HG03196 (cell line): Measurements from ENCODE around the gene ZC3H8.

Experiments used
- ATAC-seq: cut with Tn5 transposase; IDR thresholded peaks from one replicate; pipeline ENCODE4 v1.9.1; 2021; ENCODE audit not compliant: unreplicated experiment

ZC3H8 gene

GRCh38 chr2:112197868-112198267 lies 57.0 kb downstream of the ZC3H8 start:
- no peak for ATAC-seq

DNA sequence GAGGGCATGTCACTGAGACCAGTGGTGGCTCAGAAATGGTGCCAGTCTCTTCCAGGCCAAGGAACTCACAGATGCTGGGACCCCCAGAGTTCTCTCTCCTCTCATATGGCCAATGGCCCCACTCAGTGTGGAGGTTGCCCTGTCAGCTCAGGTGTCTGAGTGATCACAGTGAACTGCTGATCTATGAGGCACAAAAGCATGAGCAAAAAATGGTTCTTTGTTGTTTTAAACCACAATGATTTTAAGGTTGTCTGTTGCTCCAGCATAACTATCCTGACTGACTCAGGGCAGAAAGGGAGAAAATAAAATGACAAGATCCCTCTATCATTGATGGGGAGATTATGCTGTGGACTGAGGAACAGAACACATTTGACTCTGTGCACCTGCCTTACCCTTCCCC lies 58.9 kb downstream of the ZC3H8 start:
- no peak for ATAC-seq

- no peak for ATAC-seq
These were observed 59.6 kb downstream of the ZC3H8 start for GRCh38 chr2:112195167-112195766.

DNA sequence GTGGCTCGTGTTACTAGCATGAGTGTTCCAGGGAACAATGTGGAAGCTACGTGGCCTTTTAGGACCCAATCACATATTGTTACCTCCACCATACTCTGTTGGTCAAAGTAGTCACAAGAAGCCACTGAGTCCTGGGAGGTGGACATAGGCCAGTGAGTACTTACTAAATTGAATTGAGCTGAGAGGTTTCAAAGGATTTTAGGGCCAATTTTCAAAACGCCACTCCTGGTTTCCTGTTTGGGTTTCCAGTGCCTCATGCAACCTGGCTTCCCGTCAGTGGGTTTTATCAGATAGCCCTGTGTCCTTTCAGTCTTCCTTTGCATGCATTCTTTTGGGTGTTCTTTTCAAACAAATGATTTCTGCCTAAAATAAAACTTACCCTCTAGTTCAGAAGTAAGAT lies 60.4 kb downstream of the ZC3H8 start:
- ATAC-seq: no peak

DNA sequence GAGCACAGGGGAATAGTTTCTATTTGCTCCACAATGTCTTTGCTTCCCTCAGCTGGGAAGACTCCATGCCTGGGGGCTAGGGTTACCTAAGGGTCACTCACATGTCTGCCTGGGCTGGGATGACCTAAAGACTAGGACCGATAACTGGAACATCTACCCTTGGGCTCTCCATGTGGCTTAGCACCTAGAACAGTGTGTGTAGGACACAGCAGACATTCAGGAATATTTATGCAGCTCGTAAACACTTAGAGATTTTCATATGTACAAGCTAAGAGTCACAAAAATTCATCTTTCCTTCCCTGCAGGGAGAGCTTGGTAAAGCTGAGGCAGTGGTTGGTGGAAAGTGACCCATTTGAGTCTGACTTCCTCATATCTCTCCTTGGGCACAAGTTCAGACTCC lies 60.8 kb downstream of the ZC3H8 start:
- no peak for ATAC-seq

DNA sequence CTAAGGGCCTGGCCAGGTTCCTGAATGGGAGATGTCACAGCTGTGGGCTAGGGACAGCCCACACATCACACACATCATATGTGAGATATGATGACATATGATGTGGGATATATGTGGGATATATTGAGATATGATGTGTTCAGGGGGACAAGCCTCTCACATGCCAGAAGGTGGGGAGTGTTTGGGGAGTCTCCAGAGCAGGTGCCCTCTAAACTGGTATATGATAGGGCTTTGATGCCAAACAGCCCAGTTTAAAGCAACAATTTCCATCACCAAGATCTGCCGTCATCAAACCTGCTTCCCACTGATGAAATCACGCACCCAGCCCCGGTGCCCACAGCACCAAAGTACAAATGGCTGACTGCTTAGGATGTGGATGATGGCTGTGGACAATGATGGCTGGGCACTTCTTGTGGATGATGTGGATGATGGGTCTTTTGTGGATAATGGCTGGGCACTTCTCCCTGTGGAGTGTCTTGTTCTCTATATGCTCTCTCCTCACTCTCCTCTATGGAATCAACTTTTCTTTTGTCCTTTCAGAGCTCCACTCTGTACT lies 65.8 kb downstream of the ZC3H8 start:
- no peak for ATAC-seq

DNA sequence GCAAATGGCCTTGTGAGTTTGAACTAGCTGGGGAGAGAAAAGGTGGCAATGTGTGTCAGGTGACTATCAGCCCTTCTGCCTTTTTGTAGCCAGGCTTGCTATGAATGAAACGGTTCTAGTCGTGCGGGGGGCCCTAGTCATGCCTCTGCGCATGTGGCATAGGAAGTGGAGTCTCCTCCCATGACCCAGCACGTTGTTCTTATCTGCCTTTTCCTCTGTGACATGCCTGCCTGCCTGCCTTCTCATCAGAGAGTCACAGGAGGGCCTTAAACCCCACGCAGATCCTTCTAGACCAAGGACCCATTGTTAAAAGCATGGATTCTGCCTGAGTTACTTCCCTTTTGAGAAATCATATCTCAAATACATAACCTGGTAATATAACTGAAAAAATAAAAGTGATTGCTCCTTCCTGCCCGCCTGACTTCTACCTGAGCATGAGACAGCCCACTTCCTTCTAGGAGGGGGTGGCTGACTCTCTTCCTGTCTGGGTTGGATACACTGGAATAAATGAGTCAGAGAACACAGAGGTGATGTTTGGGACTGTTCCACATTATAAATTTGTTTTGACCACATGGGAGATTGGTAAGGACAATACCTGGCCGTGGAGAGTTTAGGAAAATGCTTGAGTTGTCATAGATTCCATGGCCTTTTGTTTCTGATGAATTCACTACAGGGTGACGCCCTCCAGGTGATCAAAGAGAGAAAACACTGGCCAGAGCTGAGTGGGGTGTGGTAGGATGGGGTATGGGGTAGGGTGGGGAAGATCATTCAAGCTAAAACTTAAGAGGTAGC lies 66.8 kb downstream of the ZC3H8 start:
- ATAC-seq: no peak

DNA sequence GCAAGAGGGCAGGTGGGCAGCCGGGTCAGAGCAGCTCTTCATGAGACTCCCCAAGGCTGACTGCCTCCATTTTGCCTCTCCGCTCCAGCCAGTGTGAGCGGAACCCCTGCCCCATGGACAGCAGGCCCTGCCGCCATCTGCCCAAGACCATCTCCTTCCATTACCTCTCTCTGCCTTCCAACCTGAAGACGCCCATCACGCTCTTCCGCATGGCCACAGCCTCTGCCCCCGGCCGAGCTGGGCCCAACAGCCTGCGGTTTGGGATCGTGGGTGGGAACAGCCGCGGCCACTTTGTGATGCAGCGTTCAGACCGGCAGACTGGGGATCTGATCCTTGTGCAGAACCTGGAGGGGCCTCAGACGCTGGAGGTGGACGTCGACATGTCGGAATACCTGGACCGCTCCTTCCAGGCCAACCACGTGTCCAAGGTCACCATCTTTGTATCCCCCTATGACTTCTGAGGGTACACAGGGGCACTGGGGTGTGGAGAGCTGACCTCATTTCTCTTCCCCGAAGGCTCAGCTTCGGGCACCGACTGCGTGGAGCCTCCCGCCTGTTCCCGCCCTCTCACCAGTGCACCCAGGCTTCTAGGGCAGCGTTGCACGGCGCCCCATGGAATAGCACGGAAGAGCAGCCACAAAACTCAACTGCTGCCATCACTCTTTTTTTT lies 67.7 kb downstream of the ZC3H8 start:
- ATAC-seq: no peak

DNA sequence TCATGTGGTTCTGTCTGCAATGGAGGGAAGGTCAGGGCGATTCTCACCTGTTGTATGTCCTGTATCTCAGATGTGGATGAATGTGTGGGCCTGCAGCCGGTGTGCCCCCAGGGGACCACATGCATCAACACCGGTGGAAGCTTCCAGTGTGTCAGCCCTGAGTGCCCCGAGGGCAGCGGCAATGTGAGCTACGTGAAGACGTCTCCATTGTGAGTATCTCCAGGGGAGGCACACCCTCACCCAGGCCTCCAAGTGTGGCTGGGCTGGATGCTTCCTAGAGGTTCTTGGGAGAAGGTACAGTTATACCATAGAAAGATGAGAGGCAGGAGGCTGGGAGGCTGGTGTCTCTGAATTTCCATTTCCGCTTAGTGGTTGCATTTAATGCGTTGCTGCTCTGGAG lies 69.7 kb downstream of the ZC3H8 start:
- ATAC-seq: no peak

GRCh38 chr2:112184121-112184520 lies 70.7 kb downstream of the ZC3H8 start:
- no peak for ATAC-seq

GRCh38 chr2:112183327-112184025 lies 71.4 kb downstream of the ZC3H8 start:
- ATAC-seq: no peak

GRCh38 chr2:112182581-112183034 lies 72.2 kb downstream of the ZC3H8 start:
- ATAC-seq: no peak

GRCh38 chr2:112181571-112182290 lies 73.1 kb downstream of the ZC3H8 start:
- no peak for ATAC-seq

- no peak for ATAC-seq
These were observed 78.8 kb downstream of the ZC3H8 start for GRCh38 chr2:112175958-112176573.

GRCh38 chr2:112175333-112175732 lies 79.5 kb downstream of the ZC3H8 start:
- ATAC-seq: no peak

- ATAC-seq: no peak
These were observed 80.5 kb downstream of the ZC3H8 start for GRCh38 chr2:112174383-112174782.

DNA sequence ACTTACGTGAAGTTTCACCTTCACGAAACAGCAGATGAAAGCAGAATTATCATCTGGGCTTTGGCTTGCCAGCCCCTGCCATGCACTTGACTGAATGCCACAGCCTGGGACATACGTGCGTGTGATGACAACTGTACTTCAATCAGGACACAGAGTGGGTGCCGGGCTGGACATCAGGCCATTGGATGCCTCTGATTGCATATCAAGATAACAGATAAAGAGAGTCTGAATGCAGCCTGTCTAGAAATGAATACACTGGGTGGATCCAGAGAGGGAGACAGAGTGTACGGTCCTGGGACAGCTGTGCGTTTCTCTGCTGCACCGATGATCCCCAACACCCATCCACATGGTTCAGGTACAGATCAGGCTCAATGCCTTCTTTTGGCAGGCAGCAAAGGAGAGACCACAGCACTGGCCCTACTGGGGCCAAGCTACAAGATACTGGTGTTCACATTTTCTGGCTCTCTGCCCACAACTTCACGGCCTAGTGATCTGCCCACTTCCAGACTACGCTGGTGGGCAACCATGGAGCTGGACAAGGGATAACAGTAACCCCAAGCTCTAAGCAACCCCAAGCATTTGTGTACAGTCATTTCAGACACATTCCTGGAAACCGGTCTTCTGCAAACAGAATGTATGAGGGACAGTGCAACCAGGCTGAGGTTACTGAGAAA lies 81.1 kb downstream of the ZC3H8 start:
- ATAC-seq: no peak

DNA sequence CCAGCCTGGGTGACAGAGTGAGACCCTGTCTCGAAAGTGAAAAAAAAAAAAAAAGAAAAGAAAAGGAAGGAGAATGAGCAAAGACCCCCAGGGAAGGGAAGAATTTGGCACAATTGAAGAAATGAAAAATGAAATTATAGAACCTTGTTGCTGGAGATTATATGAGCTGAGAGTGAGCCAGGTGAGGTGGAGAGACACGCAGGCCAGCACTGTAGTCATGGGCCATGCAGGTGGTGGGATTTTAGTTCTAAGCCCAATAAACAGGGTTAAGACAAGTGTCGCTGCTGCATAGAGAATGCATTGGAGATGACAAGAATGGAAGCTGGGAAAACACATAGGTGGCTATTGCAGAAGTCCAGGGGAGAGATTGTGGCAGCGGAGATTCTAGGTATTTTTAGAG lies 84.3 kb downstream of the ZC3H8 start:
- no peak for ATAC-seq

- no peak for ATAC-seq
These were observed 86.3 kb downstream of the ZC3H8 start for GRCh38 chr2:112168422-112169124.
